ENCODE results near the gene PEX11G.

- TF ChIP-seq CTCF (IDR thresholded peaks at IDR 0.05) (peak in 4 of 7 experiments; percentile 34 to 54 (median 44)), POLR2A (IDR thresholded peaks at IDR 0.05) (peak in 1 of 3 donors; percentile 38)
Observed at GRCh38 chr19:7494416-7495098, 5.7 kb upstream of the PEX11G start.

Measured in body of pancreas (tissue), 4 donors.